AG09309 (cell line): ENCODE results near the gene CARD11.

Experiments
- DNase-seq: peaks from one replicate; pipeline ENCODE4 v3.0.0-alpha.2; 2010; ENCODE audit warnings: low read depth
- H3K4me3 ChIP-seq: 2 replicates; pipeline ENCODE4 v1.5.1; 2011; ENCODE audit warnings: mild to moderate bottlenecking, low read depth, low read length, moderate library complexity; ENCODE audit not compliant: control insufficient read depth
- CTCF ChIP-seq: IDR thresholded peaks from 2 replicates; pipeline ENCODE4 v1.5.1; 2011; ENCODE audit warnings: mild to moderate bottlenecking, low read depth, low read length, inconsistent platforms; ENCODE audit not compliant: insufficient read depth, control insufficient read depth; ENCODE audit errors: missing control alignments

CARD11 gene

GRCh38 chr7:2966466-2967078 lies 77.1 kb downstream of the CARD11 start:
- no peak for DNase-seq
- no peak overlapping the region for H3K4me3 ChIP-seq
- TF ChIP-seq CTCF = no peak

- no peak for TF ChIP-seq CTCF
- no peak for DNase-seq
- H3K4me3 ChIP-seq = no peak overlapping the region
These were observed 77.9 kb downstream of the CARD11 start for GRCh38 chr7:2965745-2966270.

GRCh38 chr7:2965301-2965700 lies 78.4 kb downstream of the CARD11 start:
- no peak for DNase-seq
- no peak overlapping the region for H3K4me3 ChIP-seq
- TF ChIP-seq CTCF = no peak

- no peak overlapping the region for H3K4me3 ChIP-seq
- DNase-seq = no peak
- TF ChIP-seq CTCF = no peak
These were observed 79.5 kb downstream of the CARD11 start for GRCh38 chr7:2964208-2964607.

- TF ChIP-seq CTCF = no peak
- no peak for DNase-seq
- no peak overlapping the region for H3K4me3 ChIP-seq
These were observed 80.8 kb downstream of the CARD11 start for GRCh38 chr7:2962865-2963264.

GRCh38 chr7:2959828-2960599 lies 83.7 kb downstream of the CARD11 start:
- no peak overlapping the region for H3K4me3 ChIP-seq
- no peak for TF ChIP-seq CTCF
- DNase-seq = no peak
